Measurements from ENCODE around the gene GXYLT2.

Gene GXYLT2, protein sequence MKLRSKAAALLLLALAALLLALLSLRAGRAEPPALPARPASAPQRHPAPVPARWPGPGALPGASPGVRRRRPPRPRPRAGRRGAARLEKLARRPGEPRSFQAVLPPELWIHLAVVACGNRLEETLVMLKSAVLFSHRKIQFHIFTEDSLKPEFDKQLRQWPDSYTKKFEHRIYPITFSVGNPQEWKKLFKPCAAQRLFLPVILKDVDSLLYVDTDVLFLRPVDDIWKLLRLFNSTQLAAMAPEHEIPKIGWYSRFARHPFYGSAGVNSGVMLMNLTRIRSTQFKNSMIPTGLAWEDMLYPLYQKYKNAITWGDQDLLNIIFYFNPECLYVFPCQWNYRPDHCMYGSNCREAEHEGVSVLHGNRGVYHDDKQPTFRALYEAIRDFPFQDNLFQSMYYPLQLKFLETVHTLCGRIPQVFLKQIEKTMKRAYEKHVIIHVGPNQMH

DNA sequence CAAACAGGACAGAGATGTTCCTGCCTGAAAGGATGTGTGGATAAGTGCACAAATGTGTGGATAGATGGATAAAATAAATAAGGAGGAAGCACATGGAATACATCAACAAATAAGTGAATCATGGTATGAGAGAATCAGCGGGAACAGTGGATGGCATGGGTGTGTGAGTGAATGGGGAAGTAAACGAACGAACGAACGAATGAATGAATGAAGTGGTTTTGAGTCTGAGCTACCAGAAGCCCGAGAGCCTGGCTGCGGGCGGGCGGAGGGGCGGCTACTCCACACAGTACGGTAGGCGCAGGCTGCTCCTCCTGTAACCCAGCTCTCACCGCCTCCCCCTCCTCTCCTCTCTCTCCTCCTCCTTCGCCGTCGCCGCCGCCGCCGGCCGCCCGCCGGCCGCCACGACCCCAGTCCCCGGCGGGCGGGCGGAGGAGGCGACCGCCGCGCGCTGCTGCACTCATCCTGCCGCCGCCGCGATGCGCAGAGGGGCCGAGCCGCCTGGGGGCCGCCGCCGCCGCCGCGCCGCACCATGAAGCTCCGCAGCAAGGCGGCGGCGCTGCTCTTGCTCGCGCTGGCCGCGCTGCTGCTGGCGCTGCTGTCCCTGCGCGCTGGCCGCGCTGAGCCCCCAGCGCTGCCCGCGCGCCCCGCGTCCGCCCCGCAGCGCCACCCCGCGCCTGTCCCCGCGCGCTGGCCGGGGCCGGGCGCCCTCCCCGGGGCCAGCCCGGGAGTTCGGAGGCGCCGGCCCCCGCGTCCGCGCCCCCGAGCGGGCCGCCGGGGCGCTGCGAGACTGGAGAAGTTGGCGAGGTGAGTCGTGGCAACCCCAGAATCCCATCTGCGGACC, at the start of gene GXYLT2:
TSS of gene GXYLT2 (plus strand) at position 342 of the 841 bp plus-strand sequence. CDS start at position 530, 188 bp downstream.
- DNase-seq (ENCODE audit: low spot score) = peak; percentile 70

DNA sequence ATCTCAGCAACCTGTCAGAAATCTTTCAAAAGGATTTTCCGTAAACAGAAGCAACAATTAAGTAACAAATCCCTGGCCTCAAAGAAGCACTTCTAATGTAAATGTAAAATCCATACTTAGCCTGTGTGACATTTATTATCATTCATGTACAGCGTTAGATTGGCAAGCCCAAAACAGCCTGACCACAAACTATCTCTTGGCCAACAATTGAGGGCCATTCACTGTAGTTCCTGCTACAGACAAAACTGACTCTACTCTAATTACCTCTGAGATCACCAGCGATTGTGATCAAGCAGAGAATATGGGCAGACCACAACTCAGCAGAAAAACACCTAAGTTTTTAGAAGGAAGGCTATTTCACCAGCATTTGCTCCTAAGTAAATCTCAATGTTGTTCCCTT, 48.8 kb upstream of the GXYLT2 start:
- no peak for DNase-seq (ENCODE audit: low spot score)

DNA sequence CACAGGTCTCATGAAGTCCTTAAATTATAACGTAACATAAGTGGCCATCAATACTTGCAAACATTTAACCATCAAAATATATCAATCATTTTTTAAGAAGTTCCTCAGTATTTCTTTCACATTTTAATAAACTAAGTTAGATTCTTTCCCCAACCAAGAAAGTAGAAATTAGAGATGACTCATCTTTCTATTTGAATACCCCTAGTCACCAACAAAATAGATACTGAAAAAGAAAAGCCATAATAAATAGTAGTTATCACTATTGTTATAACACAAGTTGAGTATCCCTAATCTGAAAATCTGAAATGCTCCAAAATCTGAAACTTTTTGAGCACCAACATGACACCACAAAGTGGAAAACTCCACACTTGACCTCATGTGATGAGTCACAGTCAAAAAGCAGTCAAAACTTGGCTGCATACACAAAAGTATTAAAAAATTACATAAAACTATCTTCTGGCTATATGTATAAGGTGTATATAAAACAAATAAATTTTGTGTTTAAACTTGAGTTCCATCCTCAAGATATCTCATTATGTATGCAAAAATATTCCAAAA, 43.3 kb upstream of the GXYLT2 start:
- DNase-seq (ENCODE audit: low spot score) = no peak

DNA sequence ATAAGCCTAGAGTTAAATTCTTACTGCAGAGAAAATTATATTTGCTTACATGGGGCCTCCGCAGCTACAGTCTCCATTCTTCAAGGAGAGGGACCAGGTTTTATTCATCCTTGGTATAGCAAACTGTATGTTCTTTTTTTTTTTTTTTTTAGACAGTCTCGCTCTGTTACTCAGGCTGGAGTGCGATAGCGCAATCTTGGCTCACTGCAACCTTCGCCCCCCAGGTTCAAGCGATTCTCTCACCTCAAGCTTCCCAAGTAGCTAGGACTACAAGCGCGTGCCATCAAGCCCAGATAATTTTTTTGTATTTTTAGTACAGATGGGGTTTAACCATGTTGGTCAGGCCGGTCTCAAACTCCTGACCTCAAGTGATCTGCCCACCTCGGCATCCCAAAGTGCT, 41.7 kb upstream of the GXYLT2 start:
- no peak for DNase-seq (ENCODE audit: low spot score)

DNA sequence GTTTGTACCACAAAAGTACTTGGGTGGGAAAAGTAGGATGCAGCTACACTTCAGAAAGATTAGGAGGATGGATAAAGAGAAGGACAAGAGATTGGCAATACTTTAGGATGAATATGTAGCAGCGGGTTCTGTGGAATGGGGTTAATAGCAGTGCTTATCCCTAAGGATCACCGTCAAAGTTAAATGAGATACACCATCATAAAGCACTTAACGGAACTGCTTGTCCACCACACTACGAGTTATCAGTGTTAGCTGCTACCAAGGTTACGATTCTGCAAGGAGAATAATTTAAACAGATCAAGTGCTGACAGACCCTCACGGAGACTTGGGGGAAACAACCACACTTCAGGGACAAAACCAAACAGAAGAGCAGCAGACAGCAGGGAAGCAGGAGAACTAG, 40.6 kb upstream of the GXYLT2 start:
- DNase-seq (ENCODE audit: low spot score) = no peak

DNA sequence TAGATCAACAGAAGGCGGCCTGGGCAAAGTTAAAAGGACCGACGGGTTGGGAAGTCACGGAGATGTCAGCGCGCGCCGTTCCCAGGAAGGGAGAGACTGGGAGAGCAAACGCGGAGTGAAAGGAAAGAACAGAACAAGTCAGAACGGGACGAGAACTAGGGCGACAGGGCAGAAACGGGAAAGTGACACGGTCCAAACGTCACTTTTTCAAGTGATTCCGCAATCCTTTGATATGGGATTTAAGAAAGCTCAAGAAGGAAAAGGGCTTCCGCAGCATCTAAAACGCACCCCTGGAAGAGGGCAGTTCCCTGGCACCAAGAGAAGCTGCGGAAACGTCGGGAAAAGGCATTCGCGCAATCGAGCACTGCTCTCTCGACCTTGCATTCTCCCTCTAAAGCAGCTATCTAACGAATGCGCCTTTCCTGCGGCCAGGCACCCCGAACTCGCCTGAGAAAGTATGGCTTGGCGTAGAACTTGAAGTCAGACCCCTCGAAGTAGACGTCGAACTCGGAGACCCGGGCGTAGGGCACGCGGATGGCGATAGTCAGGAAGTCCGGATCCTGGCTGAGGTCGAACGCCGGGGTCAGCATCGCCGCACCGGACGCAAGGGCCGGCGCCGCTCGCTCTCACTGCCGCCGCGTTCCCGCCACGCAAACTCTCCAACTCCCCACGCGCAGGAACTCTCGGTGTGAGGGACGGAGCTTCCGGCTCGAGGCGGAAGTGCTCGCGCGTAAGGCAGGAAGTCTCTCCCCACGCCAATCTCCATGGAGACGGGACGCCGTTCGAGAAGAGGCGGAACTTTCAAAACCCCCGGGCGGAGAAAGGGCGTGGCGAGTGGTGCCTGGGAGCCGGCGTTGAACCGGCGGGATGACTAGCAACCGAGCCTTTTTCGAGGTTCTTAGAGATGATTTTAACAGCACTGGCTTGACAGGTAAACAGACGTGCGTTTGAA, 39.8 kb upstream of the GXYLT2 start, which contains the start of gene SHQ1:
TSS of gene SHQ1 (minus strand) at position 695 of the 952 bp plus-strand sequence. CDS start at position 590, 105 bp downstream.
- DNase-seq (ENCODE audit: low spot score) = peak; percentile 96

DNA sequence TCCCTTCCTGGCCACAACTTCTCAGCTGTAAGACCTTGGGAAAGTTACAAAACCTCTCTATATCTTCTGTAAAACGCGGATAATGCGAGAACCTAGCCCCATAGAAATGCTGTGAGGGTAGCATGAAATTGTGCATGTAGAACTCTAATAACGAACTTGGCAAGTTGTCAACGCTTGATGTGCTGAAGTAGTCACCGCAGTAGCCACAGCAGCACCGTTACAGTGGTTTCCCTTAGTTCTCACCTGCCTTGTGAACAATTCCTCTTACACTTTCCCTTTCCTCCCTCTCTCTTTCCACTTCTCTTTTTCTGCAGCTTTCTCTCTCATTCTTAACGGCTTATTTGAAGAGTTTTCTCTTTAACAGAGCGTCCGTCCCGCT, 39.2 kb upstream of the GXYLT2 start:
- no peak for DNase-seq (ENCODE audit: low spot score)

DNA sequence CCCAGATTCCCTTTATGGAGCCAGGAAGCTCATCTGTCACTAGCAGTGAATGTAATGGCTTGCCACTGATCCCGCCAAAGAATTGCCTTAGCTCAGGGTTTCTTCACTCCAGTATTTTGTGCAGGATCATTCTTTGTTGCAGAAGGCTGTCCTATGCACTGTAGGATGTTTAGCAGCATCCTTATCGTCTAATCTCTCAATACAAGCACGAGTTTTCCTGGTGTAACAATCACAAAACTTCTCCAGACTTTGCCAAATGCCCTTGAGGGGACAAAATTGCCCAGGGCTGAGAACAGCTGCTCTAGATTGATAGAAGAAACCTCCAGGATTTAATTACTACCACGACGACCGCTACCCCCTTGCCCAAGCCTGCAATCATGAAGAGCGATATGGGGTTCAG, 32.8 kb upstream of the GXYLT2 start:
- no peak for DNase-seq (ENCODE audit: low spot score)

DNA sequence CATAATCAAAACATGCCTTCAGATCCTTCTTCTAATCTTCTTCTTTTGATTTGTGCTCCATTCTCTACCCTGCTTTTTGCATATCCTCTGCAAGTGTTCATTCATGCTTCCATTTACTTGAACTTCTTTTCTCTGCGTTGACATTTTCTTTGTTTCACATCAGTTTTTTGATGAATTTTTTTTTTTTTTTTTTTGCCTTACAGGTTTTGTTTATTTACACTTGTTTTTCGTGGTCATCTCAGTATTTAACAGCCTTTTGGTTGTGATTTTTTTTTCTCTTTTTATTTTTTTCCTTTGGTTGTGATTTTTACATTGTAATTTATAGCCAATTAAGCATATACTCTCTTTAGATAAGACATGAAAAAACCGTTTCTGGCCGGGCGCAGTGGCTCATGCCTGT, 27.8 kb upstream of the GXYLT2 start:
- DNase-seq (ENCODE audit: low spot score) = no peak

DNA sequence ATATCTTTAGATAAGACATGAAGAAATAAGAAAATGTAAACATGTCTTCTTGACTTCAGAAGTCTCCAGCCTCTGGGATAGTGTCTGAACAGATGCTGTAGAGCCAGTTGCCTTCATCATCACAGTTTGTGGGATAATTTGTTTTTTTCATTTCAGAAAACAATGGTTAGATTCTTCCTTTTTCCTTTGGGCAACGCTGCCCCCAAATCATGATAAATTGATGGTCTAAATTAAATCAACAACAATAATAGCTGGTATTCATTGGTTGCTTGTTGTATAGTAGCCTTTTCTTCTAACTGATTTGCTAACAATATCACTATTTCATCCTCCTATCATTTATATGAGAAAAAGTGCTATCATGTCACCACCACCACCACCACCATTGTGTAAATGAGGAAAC, 27.0 kb upstream of the GXYLT2 start:
- no peak for DNase-seq (ENCODE audit: low spot score)

DNA sequence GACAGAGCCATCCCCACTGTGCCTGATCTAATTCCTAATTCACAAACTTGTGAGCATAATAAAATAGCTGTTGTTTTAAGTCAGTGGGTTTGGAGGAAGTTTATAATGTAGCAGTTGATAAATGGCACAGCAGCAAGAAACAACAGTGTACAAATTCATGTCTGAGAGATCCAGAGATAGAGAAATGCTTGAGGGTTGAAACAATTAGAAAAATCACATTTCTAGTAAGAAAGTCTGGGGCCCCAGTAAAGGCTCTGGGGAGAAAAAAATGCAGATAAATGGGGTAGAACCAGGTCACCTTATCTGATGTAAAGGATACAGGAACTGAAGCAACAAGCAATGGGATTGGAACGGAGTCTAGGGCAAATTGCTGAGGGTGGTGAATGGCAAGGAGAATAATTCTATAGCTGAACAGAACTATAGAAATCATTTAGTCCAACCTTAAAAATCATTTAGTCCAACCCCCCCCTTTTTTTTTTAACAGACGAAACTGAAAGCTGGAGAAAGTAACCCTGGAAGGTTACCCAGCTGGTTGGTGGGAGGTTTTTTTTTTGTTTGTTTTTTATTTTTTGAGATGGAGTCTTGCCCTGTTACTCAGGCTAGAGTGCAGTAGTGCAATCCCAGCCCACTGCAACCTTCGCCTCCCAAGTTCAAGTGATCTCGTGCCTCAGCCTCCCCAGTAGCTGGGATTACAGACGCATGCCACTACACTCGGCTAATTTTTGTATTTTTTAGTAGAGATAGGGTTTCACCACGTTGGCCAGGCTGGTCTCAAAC, 25.3 kb upstream of the GXYLT2 start:
- no peak for DNase-seq (ENCODE audit: low spot score)

DNA sequence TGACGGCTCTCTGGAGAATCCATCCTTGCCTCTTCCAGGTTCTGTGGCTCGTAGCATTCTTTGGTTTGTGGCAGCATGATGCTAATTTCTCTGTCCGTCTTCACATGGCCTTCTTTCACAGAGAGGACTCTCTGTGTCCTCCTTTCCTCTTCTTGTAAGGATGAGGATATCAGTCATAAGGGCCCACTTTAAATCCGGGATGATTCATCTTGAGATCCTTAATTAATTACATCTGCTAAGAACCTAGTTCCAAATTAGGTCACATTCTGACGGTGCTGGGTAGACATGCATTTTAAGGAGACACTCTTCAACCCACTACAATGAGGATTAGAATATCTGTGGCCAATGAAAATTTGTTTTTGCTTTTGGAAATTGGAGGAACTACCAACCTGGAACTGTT, 15.7 kb upstream of the GXYLT2 start:
- peak; percentile 76 for DNase-seq (ENCODE audit: low spot score)

DNA sequence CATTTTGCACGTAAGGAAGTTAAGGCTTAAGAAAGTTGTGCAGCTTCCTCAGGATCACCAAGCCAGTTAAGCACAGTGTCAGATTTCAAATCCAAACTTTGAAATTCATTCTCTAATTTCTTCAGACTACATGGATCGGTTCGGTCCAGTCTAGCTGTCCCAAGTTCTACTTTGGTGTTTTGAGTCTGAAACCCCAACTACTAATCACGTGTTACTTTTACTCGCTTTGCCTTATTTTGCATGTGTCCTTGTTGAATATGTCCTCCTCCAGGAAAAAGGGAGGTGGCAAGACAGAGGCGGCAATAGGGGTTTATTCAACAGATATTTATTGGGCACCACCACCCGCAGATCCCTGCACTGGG, 522 bp upstream of the GXYLT2 start:
- no peak for DNase-seq (ENCODE audit: low spot score)

DNA sequence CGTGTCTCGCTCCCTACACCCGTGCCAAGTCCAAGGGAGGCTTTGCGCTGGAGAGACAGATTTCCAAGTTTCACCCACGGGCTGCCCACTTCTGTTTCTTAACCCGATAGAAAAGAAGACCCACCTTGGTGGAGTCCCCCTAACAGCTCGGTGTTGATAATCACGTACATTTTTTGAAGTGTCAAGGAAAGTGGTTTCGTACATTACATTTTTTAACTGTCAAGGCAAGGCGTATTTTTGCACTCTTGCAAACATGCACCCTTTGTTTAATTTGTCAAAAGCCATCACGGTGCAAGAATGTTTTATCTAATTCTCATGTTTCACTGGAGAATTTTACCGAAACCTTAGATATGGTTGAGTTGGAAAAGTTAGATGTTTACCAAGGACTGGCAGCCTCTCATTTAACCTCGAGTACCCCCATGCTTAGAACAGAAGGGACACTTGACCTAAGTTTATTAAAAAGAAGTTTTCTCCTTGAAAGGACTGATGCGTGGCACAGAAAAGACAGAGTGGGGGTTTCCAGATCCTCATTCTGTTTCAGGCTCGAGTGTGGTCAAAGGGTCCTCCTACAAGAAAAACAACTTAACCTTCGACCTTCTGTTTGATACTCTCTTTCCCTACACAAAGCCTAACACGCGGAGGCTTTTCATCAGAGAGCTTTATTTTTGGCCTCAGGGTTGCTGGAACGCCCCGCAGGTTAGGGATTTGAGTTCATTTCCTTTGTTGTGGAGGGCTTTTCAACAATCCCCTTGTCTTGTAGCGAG, 882 bp downstream of the GXYLT2 start:
- no peak for DNase-seq (ENCODE audit: low spot score)

DNA sequence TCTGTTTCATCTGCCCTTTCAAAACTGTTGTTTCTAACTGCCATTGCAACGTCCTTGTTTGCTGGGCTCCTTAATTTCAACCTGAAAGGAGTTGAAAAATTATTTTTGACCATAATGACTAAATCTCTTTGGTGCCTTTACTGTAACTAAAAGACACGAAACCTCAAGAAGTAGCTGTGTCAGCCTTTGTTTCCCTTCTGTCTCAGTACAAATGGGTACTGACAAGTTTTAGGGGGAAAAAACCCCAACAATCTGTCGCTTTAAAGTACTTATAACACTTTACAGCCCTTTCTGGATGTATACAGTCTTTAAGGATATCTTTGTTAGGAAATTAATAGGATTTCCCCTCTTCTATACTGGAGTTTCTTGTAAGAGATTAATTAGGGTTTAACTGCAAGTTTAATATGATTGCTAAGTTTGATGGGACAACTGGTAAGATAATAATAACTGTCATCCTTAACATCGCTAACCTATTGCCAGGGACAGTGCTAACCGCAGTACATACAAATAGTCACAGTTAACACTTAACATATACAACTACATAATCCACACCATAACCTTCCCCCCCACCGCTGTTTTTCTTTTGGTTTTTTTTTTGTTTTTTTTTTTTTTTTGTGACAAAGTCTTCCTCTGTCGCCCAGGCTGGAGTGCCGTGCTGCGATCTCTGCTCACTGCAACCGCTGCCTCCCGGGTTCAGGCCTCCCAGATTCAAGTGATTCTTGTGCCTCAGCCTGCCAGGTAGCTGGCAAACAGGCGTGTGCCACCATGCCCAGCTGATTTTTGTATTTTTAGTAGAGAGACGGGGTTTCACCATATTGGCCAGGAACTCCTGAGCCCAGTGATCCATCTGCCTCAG, 1.7 kb downstream of the GXYLT2 start:
- no peak for DNase-seq (ENCODE audit: low spot score)

DNA sequence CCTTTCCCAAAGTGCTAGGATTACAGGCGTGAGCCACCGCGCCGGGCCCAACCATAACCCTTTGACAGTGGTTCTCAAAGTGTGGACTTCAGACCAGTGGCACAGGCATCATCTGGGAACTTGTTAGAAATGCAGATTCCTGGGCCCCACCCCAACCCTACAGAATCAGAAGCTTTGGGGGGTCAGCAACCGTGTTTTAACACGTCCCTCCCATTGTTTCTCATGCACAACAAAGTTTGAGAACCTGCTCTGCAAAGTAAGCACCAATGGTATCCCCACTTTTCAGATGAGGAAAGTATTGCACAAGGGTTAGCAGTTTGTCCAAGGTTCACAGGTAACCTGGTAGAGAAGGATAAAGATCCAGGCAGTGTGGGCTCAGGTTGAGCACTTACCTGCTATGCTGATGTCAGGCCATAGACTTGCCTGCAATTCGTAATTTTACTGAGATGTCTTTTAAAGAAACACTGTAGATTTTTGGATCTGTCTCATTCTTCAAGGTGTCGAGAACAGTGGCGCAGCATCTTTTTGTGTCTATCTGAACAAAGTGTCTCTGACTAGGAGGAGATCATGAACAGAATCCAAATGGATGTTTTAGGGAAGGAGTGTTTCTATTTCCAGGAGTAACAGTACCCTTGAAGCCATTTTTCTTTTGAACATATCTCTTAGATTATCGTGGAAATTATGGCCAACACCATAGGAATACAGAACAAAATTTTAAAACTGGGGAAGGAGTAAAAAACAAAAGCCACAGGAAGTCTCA, 2.5 kb downstream of the GXYLT2 start:
- DNase-seq (ENCODE audit: low spot score) = no peak

DNA sequence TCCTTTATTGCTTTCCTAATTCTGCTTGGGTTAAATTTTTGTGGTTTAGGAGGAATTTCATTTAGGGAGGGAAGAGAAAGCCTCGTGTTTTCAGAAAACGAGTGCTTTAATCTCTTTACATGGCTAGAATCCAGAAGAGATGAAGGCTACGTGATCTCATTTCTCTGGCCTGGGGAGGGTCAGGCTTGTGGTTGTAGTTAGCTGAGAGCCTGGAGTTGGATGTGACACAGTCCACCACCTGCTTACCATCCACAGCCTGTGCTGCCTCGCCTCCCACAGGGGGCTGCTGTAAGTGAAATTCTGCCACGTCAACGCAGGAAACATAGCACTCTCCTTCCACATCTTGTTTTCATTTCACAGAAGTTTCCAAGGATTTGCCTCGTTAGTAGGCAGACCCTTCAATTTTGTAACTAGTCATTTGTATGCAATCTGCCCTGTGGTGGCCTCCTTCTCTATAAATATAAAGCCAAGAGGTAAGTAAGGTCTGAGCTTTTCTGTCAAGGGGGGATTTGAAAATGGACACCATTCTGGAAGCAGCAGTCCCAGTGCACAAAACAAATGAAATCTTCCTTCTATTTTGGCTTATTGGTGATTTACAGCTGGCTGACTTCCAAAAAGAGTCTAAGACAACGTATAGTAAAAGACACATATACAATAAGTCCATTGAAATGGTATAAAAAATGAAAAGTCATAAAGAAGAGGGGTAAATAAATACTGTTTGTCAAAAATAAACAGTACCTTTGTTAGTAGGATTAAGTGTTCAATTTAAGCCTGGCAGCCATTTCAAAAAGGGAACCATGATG, 3.4 kb downstream of the GXYLT2 start:
- peak; percentile 85 for DNase-seq (ENCODE audit: low spot score)

Measured in AG20443 (cell line).